Stimulated activated naive B cell treated with anti-CD40 and anti-IgM and Interleukin-4, amounts not matched to agents 10 μg/mL and 1 μg/mL and 100 μg/mL, for 72 hours (primary cell): Measurements from ENCODE around the gene DCTD.
A peak's percentile ranks its signal among the peaks of the same experiment; 100 is the strongest.

Experiments used
- ATAC-seq, 2 donors: fragments of 150-1000 bp; cut with Tn5 transposase; replicated peaks; 2 replicates each; pipeline ENCODE4 v1.10.0; 2021; ENCODE audit warnings: moderate library complexity in 1 of 2
- DNase-seq: peaks from one replicate; pipeline ENCODE4 v3.0.0; 2021
- H3K27ac Mint-ChIP-seq: one replicate; pipeline ENCODE4 v1.8.0; 2022; ENCODE audit warnings: mild to moderate bottlenecking, mixed read lengths
- H3K27me3 Mint-ChIP-seq, 2 donors: one replicate each; pipeline ENCODE4 v1.8.0; 2022; ENCODE audit warnings: mixed read lengths in 2 of 2
- H3K36me3 Mint-ChIP-seq, 2 donors: one replicate each; pipeline ENCODE4 v1.8.0; 2022; ENCODE audit warnings: mixed read lengths in 2 of 2, mild to moderate bottlenecking in 1 of 2
- H3K4me1 Mint-ChIP-seq, 2 donors: one replicate each; pipeline ENCODE4 v1.8.0; 2022; ENCODE audit warnings: mixed read lengths in 2 of 2, mild to moderate bottlenecking in 1 of 2
- H3K4me3 Mint-ChIP-seq, 2 donors: one replicate each; pipeline ENCODE4 v1.8.0; 2022; ENCODE audit warnings: mild to moderate bottlenecking in 2 of 2, mixed read lengths in 2 of 2, moderate library complexity in 1 of 2
- H3K9me3 Mint-ChIP-seq, 2 donors: one replicate each; pipeline ENCODE4 v1.8.0; 2022; ENCODE audit warnings: mixed read lengths in 2 of 2, mild to moderate bottlenecking in 1 of 2

The DCTD gene

DNA sequence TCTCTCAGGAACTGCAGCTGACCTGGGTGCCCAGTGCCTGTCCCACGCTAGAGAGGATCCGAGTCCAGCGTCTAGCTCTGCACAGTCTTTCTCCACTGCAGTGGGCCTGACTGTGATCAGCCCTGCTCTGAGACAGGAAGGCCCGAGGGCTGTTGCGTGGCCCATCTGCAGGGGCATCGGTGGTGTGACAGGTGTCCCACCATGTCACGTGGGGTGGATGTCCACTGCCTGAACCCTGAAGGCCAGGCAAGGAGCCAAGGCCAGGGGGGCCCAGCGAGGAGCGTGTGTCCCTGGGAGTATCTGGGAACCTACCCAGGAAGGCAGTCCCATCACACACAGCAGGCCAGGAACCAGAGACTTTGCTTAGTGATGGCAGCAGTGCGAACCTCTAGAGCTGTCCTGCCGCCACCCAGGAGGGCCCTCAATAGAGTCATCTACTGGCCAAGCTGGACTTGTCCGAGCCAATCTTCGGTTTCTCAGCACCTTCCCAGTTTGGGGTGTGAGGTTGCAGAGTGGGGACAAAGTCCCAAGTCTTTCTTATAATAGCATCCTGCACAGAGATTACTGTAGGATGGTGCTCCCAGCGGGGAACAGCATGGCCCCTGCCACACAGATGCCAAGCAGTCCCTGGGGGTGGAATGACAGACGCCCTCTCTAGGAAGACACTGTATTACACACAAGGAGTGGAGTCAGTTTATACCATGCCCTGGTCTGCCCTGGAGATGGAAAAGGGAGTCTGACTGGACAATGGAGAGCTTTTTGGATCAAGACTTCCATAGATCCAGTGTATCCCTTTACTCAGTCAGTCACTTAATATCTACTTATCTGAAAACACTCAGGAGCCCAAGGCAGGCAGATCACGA, 38.3 kb downstream of the DCTD start:
- H3K27me3 Mint-ChIP-seq = peaks cover 65 to 70% of the 10 kb centered on the region in 2 donors
- H3K27ac Mint-ChIP-seq = no peak overlapping the region
- no peak for ATAC-seq
- H3K9me3 Mint-ChIP-seq = peaks cover 0 to 7% of the 10 kb centered on the region in 2 donors
- H3K4me1 Mint-ChIP-seq = peaks cover 12 to 18% of the 10 kb centered on the region in 2 donors
- H3K36me3 Mint-ChIP-seq = peaks cover 80 to 89% of the 10 kb centered on the region in 2 donors
- H3K4me3 Mint-ChIP-seq = no peak overlapping the region
- DNase-seq = no peak

DNA sequence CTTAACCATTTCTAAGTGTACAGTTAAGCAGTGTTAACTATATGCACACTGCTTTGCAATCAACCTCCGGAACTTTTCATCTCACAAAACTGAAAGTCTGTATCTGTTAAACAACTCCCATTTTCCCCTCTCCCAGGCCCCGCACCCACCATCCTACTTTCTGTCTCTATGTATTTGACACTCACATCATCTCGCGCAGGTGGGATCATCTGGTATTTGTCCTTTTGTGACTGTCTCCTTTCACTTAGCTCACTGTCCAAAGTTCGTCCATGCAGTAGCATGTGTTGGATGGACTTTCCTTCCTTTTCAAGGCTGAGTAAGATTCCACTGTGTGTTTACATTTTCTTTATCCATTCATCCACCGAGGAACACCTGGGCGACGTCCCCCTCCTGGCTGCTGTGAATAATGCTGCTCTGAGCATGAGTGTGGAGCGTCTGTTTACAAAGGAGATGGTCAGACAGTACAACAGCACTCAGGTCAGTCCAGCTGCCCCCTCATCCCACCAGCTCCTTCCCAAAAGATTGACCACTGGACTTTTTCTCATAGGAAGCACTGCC, 39.8 kb downstream of the DCTD start:
- H3K27me3 Mint-ChIP-seq = peaks cover 74 to 80% of the 10 kb centered on the region in 2 donors
- no peak overlapping the region for H3K27ac Mint-ChIP-seq
- no peak overlapping the region for H3K4me3 Mint-ChIP-seq
- H3K9me3 Mint-ChIP-seq = peaks cover 0 to 5% of the 10 kb centered on the region in 2 donors
- ATAC-seq (no peak), DNase-seq (no peak)
- peaks cover 74 to 89% of the 10 kb centered on the region in 2 donors for H3K36me3 Mint-ChIP-seq
- peaks cover 12 to 22% of the 10 kb centered on the region in 2 donors for H3K4me1 Mint-ChIP-seq

DNA sequence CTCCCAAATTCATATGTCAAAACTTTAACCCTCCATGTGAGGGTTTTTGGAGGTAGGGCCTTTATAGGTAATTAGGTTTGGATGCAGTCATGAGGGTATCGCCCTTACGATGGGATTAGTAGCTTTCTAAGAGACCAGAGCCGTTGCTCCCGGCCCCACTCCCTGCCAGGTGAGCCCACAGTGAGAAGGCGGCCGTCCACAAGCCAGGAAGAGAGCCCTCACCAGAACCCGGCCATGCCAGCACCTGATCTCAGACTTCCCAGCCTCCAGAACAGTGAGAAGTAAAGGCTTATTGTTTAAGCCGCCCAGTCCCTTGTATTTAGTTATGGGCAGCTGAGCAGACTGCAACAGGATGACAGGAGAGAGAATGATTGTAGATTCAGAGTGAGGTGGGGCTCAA, 40.8 kb downstream of the DCTD start:
- Mint-ChIP-seq H3K4me3 (no peak overlapping the region), H3K9me3 (peaks cover 0 to 5% of the 10 kb centered on the region in 2 donors), H3K27ac (no peak overlapping the region), H3K27me3 (peaks cover 83 to 88% of the 10 kb centered on the region in 2 donors), H3K4me1 (peaks cover 12 to 22% of the 10 kb centered on the region in 2 donors), H3K36me3 (peaks cover 80 to 92% of the 10 kb centered on the region in 2 donors)
- no peak for ATAC-seq
- no peak for DNase-seq

DNA sequence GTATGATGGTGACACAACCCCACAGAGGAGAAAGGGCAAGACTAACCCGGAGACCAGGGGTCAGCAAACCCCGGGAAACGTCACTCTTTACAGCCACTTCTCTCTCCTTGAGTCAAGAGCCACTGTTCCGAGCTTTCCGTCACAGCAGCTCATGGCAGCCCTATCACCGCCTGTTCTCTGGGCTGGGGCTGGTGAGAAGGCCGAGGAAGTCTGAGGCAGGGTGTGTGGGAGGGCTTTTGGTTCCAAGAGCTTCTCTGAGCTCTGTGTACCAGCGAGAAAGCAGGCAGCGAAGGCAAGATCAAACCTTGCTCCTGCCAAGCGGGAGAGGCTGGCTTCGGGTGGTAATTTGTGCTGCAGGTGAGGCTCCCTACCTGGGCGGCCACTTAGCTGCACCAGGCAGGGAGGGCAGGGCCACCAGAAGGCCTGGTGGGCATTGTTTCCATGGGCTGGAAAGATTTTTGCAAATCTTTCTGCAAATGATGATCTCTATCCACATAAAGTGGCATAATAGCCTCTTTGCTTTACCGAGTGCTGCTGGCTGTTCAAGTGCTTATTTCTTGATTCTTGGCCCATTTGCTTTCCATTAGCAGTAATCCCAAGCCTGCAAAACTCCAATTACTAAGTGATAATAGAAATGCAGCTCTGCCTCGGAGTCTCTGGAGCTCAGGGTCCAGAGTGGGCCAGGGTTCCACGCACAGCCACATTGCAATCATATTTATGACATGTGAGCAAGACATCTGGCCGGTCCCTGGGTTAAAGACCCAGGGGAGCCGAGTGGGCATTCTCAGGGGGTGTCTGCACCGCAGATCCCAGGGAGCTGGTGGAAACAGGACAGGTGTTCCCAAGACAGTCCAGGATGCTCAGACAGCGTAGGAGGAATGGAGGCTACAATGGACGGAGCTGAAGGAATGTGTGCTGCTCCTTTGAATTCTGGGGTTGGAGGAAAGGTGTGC, 41.5 kb downstream of the DCTD start:
- H3K27me3 Mint-ChIP-seq = peaks cover 80 to 84% of the 10 kb centered on the region in 2 donors
- peaks cover 12 to 22% of the 10 kb centered on the region in 2 donors for H3K4me1 Mint-ChIP-seq
- no peak overlapping the region for H3K27ac Mint-ChIP-seq
- peaks cover 76 to 86% of the 10 kb centered on the region in 2 donors for H3K36me3 Mint-ChIP-seq
- no peak overlapping the region for H3K4me3 Mint-ChIP-seq
- DNase-seq (no peak), ATAC-seq (no peak)
- H3K9me3 Mint-ChIP-seq = peaks cover 0 to 5% of the 10 kb centered on the region in 2 donors

DNA sequence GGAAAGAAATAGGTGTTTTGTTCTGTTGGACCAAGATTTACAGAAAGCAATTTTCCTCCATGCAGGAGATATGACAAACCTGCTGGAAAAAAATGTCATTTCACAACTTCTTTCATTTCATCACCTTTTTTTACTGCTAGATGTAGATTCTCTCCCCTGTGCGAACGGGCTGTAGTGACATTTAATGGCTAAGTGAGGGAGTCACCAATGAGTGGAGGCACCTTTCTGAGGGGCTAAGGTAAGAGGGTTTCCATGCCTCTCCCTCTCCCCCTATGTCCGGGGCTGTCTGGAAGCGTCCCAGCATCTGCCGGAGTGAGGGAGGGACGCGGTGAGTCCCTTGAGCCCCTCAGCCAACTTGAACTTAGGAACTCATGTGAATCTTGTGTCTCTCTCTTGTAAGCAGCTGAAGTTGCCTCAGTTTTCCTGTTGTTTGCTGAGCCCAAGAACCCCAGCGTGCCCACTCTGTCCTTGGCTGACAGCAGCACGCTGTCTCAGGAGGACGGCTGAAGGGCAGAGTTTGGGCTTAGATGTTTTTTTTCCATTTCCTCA, 42.3 kb downstream of the DCTD start:
- peaks cover 0 to 5% of the 10 kb centered on the region in 2 donors for H3K9me3 Mint-ChIP-seq
- ATAC-seq (no peak), DNase-seq (no peak)
- peaks cover 12 to 22% of the 10 kb centered on the region in 2 donors for H3K4me1 Mint-ChIP-seq
- H3K36me3 Mint-ChIP-seq = peaks cover 74 to 83% of the 10 kb centered on the region in 2 donors
- H3K4me3 Mint-ChIP-seq = peak overlapping the region in 1 of 2 donors; percentile 41
- no peak overlapping the region for H3K27ac Mint-ChIP-seq
- peaks cover 81 to 84% of the 10 kb centered on the region in 2 donors for H3K27me3 Mint-ChIP-seq

DNA sequence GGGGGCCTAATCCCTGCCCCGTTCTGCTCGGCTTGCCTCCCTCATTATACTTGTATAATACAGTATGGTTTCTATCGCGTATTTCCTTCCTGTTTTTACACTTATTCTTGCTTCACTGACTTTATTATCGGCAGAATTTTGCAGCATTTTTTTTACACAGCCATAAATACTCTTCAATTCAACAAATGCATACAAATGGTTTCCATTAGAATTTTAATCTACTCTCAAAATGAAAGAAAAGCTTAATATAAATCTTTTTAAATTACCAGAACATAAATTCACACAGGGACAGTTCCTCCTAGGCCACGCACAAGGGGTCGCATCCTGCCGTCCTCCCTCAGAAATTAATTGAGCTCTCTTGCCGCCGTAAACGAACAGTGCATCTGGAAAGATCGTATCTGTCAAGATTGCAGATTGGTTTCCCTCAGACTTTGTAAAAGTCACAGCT, 42.9 kb downstream of the DCTD start:
- ATAC-seq = peak; percentile 76 to 78
- peaks cover 75 to 82% of the 10 kb centered on the region in 2 donors for H3K27me3 Mint-ChIP-seq
- peaks cover 0 to 5% of the 10 kb centered on the region in 2 donors for H3K9me3 Mint-ChIP-seq
- H3K36me3 Mint-ChIP-seq = peaks cover 69 to 78% of the 10 kb centered on the region in 2 donors
- DNase-seq = no peak
- no peak overlapping the region for H3K27ac Mint-ChIP-seq
- peaks cover 12 to 22% of the 10 kb centered on the region in 2 donors for H3K4me1 Mint-ChIP-seq
- peak overlapping the region in 1 of 2 donors; percentile 41 for H3K4me3 Mint-ChIP-seq

DNA sequence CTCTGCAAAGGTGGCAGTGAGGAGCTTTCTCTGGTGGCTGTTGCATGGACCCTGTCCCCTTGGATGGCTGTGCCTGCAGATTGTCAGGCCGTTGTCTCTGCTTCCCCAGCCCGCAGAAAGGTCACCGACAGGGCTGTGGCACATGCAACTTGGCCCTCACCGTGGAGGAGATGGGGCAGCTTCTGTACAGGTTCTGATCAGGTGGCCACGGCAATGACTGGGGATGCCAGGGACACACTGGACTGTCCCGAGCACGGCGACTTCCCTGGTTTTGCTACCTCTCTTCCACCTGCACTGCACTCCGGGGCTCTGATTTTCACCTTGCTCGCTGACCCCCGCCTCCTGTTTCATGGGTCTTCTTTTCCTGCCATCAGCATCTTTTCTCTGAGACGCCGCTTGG, 43.5 kb downstream of the DCTD start:
- Mint-ChIP-seq H3K27me3 (peaks cover 73 to 87% of the 10 kb centered on the region in 2 donors), H3K36me3 (peaks cover 67 to 80% of the 10 kb centered on the region in 2 donors), H3K4me1 (peaks cover 12 to 22% of the 10 kb centered on the region in 2 donors), H3K9me3 (peaks cover 0 to 5% of the 10 kb centered on the region in 2 donors), H3K4me3 (no peak overlapping the region), H3K27ac (no peak overlapping the region)
- DNase-seq (no peak), ATAC-seq (no peak)

DNA sequence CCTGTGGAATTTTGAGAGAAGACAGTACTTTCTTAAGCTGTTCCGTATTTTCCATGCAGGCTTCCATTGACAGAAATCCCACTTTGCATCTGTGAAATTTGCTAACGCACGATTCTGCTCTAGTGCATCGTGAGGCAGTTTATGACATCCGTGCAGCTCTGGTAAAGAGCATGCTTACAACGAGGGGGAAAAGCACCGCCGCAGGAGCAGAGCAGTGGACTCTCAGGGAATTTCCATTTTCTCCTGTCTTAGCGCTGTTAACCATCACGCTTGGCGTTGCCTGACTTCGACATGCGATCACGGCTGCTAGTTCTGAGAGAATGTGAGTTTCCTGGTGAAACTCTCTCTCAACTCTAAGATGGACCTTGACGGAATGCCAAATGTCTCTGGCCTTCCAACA, 43.9 kb downstream of the DCTD start:
- peaks cover 72 to 92% of the 10 kb centered on the region in 2 donors for H3K27me3 Mint-ChIP-seq
- H3K4me3 Mint-ChIP-seq = no peak overlapping the region
- peaks cover 67 to 80% of the 10 kb centered on the region in 2 donors for H3K36me3 Mint-ChIP-seq

DNA sequence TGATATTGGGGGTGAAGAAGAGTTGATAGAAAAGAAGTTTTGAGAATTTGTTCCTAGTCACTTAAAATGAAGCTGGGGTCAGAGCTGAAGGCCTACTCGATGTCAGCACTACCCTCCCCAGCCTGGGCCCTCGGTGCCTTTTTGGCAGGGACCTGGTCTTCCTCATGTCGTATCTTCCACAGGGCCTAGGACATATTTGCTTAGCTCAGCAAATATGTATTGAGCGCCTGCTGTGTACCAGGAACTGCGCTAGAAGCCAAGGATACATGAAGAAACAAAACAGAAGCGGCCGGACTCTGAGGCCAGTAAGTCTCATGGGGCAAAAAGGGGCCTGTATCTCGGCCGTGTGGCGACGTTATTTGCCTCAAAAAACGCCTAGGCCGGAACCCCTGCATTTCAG, 44.3 kb downstream of the DCTD start:
- H3K36me3 Mint-ChIP-seq = peaks cover 66 to 77% of the 10 kb centered on the region in 2 donors
- peaks cover 0 to 5% of the 10 kb centered on the region in 2 donors for H3K9me3 Mint-ChIP-seq
- DNase-seq = no peak
- no peak overlapping the region for H3K4me3 Mint-ChIP-seq
- peaks cover 12 to 22% of the 10 kb centered on the region in 2 donors for H3K4me1 Mint-ChIP-seq
- no peak for ATAC-seq
- peaks cover 70 to 92% of the 10 kb centered on the region in 2 donors for H3K27me3 Mint-ChIP-seq
- no peak overlapping the region for H3K27ac Mint-ChIP-seq

More for the DNA sequence above, 43.9 kb downstream of the DCTD start:
- H3K4me1 Mint-ChIP-seq = peaks cover 12 to 22% of the 10 kb centered on the region in 2 donors
- no peak for ATAC-seq
- H3K27ac Mint-ChIP-seq = no peak overlapping the region
- peaks cover 0 to 5% of the 10 kb centered on the region in 2 donors for H3K9me3 Mint-ChIP-seq
- DNase-seq = no peak

DNA sequence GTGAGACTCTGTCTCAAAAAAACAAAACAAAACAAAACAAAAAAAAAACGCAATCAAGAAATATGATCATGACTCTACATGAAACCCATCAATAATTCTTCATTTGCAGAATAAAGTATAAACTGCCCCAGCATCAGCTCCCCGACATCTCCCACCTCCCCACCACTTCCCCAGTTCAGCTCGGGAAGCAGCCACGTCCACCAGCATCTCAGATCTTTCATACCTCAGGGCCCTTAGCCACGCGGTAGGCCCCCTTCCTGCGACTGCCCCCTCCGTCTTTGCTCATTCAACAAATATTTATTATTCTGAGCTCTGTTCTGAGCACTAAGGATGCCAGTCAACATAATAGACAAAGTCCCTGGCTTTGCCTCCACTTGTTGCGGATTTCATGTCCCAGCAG, 45.6 kb downstream of the DCTD start:
- Mint-ChIP-seq H3K9me3 (peaks cover 0 to 5% of the 10 kb centered on the region in 2 donors), H3K4me3 (no peak overlapping the region), H3K36me3 (peaks cover 53 to 66% of the 10 kb centered on the region in 2 donors), H3K27ac (no peak overlapping the region), H3K27me3 (peaks cover 69 to 88% of the 10 kb centered on the region in 2 donors), H3K4me1 (peaks cover 12 to 22% of the 10 kb centered on the region in 2 donors)
- DNase-seq = no peak
- no peak for ATAC-seq

DNA sequence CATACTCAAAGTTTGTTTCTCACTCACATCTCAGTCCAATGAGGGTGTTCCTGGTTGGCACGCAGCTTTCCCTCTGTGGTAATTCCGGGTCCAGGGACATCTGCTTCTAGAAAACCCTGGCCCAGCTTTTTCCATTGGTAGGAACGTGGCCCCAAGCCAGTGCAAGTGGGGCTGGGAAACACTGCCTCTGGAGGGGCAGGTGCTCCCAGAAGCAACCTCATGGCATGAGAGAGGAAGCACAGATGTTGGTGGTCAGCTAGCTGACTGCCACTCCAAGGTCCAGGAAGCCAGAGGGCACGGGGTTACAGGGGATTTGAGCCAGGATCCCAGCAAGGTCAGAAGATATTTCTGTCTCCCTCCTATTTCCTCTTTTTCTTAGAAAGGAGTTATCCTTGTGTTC, 47.5 kb downstream of the DCTD start:
- H3K36me3 Mint-ChIP-seq = peaks cover 35 to 47% of the 10 kb centered on the region in 2 donors
- no peak for DNase-seq
- H3K4me1 Mint-ChIP-seq = peaks cover 5 to 12% of the 10 kb centered on the region in 2 donors
- no peak overlapping the region for H3K4me3 Mint-ChIP-seq
- no peak for ATAC-seq
- H3K9me3 Mint-ChIP-seq = peaks cover 0 to 5% of the 10 kb centered on the region in 2 donors
- no peak overlapping the region for H3K27ac Mint-ChIP-seq
- peaks cover 56 to 78% of the 10 kb centered on the region in 2 donors for H3K27me3 Mint-ChIP-seq

DNA sequence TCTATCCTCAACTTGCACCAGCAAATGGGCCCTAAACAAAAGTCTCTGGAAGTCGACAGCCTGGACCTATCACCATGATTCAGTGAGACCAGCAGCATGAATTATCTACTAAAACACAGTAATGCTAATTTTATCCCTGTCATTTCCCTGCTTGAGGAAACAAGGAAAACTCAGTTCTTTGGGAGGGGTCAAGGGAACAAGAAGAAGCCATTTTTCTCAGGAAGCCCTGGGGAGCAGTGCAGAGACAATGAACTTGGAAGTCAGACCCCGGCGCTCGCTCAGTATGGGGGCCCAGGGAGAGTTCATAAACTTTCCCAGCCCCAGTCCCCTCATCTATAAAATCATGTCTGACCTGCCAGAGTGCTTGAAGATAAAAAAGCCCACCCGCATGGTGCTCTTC, 50.4 kb downstream of the DCTD start:
- H3K27ac Mint-ChIP-seq = no peak overlapping the region
- no peak for ATAC-seq
- H3K27me3 Mint-ChIP-seq = peaks cover 43 to 69% of the 10 kb centered on the region in 2 donors
- H3K4me1 Mint-ChIP-seq = no peaks in the 10 kb centered on the region
- no peaks in the 10 kb centered on the region for H3K9me3 Mint-ChIP-seq
- H3K4me3 Mint-ChIP-seq = no peak overlapping the region
- peaks cover 16 to 19% of the 10 kb centered on the region in 2 donors for H3K36me3 Mint-ChIP-seq
- no peak for DNase-seq

DNA sequence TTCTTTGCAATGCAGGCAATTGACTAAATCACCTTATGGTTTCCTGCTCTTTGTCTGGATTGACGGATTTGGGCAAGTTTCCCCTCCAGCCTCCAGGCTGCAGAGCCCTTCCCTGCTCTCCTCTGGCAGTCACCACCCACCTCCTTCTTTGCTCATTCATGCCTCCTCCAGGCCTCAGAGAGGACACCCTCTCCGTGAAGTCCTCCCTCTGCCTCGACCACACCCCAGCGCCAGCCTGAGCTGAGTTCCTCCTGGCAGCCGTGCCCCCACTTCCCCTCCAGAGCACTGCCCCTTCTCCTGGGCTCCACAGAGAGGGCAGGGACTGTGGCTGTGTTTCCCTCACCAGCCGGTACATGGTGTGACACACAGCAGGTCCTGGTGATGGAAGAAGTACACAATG, 53.7 kb downstream of the DCTD start:
- Mint-ChIP-seq H3K27me3 (peaks cover 35 to 62% of the 10 kb centered on the region in 2 donors), H3K4me1 (no peaks in the 10 kb centered on the region), H3K27ac (no peak overlapping the region), H3K36me3 (peaks cover 6 to 12% of the 10 kb centered on the region in 2 donors), H3K4me3 (no peak overlapping the region), H3K9me3 (peaks cover 5 to 7% of the 10 kb centered on the region in 2 donors)
- ATAC-seq (no peak), DNase-seq (no peak)
